NCI-H1092 (cell line): Measurements from ENCODE around the gene ARL5A.
"Not testable (repeated sequence)": the region's sequence is repeated elsewhere in the genome, so short reads cannot be mapped to it uniquely, and the experiment has no call there.

Experiments
- DNase-seq: peaks from one replicate; lab custom pipeline; 2025; lab: John Stamatoyannopoulos, UW

The ARL5A gene, protein sequence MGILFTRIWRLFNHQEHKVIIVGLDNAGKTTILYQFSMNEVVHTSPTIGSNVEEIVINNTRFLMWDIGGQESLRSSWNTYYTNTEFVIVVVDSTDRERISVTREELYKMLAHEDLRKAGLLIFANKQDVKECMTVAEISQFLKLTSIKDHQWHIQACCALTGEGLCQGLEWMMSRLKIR

DNA sequence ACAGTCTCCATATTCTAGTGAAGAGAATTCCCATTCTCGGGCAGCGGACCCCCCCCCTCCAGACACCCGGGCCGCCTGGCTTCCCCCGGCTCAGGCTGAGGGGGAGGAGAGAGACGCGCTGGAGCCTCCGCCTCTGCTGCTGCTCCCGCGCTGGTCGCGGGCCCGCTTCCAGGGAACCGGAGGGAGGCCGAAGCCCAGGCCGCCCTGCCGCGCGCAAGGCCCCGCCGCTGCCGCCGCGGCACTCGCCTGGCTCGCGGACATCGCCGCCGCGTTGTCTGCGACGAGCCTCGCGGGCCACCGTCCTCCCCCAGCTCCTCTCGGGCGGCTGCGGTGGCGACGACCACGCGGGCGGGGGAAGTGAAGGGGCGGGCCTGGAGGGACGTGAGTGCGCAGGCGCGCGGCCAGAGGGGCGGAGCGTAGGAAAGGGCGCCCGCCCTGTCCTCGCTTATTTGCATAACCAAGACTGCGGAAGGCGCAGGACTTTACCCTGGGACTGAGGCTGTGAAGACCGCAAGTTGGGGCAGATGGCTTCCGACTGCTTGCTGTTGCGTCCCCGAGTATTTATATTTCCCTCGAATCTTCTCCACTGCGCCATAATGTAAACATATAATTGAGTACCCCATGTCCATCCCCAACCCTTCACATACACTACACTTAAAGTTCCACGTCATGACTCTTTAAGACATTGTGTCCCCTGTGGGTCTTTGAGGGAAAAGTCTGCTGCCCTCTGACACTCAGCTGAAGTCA lies at the start of gene ARL5A:
Gene ARL5A (minus strand): TSS at position 279 of the 747 bp plus-strand sequence. CDS start 245 bp downstream, at position 34.
- DNase-seq: peak; percentile 79

DNA sequence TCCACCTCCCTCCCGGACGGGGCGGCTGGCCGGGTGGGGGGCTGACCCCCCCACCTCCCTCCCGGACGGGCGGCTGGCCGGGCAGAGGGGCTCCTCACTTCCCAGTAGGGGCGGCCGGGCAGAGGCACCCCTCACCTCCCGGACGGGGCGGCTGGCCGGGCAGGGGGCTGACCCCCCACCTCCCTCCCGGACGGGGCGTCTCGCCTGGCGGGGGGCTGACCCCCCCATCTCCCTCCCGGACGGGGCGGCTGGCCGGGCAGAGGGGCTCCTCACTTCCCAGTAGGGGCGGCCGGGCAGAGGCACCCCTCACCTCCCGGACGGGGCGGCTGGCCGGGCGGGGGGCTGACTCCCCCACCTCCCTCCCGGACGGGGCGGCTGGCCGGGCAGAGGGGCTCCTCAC lies 47.4 kb upstream of the ARL5A start:
- not testable (repeated sequence) for DNase-seq

DNA sequence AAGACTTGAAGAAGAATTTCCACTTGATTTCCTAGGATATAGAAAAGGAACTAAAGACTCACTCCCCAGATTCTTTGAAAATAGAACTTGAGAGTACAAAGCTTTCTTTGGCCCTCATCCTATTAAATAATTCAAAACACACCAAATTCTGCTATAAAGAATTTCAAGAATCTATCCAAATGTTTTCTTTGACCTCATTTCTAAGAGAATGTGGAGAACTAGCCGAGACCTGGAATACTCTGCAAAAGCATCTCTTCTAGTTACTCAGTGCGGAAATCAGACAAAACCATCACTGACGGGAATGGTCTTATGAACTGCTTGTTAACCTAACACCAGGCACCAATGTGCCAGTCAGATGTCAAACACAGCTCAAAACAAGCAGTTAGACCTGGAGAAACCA lies 44.2 kb upstream of the ARL5A start:
- no peak for DNase-seq

DNA sequence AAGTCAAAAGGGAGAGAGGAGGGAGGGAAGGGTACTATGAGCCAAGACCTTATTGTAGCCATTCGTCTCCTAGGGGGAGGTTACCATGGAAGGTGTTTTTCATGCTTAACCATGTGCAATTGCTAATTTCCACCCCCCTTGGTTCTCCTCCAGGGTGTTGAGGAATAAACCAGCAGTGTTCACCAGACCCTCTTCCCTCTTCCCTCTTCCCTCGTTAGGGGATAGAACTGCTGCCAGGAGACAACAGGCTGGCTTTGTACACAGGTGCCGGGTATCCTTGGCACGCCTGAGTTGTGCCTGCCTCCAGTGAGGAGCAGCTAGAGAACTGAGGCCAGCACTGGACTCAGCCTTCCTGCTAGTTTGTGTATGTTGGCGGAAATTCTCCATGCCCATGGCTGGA lies 41.1 kb upstream of the ARL5A start:
- no peak for DNase-seq

DNA sequence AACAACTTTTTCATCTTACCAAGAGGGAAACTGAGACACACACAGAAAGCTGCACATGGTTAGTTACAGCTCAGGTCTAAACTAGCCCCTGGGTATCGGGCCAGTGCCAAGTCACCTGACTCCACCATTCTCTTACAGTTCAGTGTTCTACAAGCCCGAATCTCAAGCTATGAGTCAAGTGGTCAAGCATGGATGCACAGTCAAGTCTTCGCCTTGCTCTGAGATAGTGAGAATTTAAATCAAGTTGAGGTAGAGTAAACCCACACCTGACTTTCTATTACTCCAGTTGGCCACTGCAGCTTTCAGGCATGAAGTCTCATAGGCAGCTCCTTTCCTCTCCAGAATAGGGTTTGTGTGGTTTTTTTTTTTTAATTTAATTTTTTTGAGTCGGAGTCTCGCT lies 34.5 kb upstream of the ARL5A start:
- no peak for DNase-seq

DNA sequence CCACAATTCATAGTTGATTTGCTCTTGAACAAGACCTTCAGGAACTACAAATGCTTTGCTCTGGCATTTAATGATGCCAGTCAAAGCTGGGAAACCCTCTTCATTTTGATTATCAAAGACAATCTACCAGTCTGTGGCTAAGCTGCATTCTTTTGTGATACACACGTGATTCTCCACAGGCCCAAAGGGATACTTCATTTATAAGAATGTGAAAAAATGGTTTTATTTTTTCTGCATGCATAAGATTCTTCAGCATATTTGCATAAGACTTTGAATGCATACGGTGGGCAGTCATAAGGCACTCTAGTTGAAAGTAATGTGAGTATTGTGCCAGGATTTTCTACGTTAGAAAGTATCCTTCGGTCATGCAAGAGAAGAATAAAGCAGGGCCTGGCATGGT lies 33.0 kb upstream of the ARL5A start:
- no peak for DNase-seq

DNA sequence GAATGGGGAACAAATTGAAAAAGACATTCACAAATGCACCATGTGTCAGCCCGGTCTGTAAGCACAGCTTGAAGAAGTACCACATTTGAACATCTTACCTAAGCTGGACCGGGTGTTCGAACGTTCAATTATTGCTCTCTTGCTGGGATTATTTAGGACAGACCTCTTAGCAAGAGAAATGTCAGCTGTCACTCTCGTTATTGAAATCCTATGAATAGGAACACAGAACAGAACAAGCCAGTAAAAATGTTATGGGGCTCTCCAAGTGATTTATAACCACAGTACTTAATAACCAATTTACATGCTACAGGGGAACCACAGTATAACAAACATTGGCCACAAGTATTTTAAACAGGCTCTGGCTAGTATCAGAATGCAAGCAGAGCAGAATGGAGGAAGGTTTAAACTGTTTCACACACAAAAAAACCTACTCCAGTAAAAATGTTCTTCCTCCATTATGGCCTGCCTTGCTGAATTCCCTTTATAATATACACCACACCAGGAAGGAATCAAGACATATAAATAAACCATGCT lies 32.5 kb upstream of the ARL5A start:
- DNase-seq: no peak

DNA sequence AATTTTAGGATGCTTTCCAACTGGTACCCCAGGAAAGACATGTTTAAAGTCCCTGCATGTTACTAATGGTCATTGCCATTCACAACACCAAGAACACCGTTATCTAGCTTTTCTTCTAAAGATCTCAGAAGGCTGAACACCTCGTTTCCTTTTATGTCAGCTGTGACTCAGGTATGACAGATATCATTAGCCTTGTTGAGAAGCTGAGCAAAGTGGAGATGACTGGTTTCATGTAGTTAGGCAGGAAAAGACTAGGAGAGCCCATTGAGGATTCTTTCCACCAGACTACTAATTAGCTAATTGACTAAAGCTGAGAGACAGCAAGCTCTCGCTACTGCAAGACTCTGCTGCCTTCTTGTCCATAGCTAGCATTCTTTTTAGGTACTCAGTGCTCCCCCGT lies 32.0 kb upstream of the ARL5A start:
- DNase-seq: no peak

DNA sequence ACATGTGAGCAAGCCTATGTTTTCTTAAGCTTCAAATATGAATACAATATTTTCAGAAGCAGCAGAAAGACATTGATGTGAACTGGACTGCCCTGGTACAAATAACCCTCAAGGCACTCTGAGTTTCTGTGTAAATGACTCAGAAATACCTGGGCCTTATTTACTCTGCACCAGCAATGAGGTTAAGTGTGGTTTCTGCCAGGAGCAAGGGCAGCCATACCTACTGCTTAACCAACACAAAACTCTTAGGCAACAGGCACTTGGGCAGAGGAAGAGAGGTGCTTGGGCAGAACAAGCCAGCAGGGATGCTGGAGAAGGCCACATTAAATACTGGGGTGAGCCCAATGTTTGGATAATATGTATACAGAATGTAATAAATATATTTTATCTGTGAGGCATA lies 29.4 kb upstream of the ARL5A start:
- no peak for DNase-seq

DNA sequence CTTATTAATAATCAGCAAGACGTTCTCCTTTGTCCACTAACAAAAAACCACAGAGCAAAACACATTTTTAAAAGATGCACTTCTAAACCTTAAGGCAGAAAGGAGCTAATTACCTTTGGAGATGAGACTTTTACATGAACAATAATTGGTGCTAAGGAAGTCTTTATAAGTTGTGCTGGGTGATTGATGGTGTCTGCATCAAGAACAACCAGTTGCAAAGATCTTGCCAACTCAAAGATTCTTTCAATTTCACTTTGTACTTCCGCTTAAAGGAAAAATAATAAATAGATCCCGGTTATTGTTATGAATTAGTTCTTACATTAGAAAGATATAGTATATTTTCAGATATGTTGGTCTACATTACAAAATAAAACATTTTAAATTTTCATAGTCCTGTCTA lies 26.9 kb upstream of the ARL5A start:
- no peak for DNase-seq

DNA sequence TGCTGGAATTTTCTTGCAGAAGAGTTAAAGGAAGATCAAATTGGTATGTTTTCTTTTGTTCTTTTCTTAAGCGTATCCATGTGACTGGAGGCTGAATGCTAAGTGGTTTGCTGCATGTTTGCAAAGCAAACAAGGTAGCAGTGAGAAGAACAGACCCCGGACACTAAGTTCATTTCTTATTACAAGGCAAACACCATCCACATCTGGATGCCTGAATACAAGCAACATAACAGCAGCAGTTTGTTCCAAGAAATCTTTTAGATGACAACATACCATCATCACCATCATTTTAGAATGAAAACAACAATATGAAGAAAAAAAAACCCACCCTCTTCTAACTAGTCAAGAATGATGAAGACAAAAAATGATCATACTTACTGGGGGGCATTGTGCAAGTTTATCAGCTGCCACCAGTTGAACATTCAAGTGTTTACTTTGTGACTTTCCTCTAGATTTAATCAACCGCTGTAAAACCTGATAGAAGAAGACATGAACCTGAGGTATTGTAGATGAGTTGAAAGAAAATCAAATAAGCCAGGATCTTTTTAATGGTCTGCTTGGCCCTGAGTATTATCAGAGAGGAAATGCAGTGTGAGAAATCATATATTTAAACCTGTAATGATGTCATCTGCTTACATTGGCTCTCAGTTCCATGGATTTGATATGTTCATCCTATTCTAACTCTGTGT lies 25.0 kb upstream of the ARL5A start:
- no peak for DNase-seq

DNA sequence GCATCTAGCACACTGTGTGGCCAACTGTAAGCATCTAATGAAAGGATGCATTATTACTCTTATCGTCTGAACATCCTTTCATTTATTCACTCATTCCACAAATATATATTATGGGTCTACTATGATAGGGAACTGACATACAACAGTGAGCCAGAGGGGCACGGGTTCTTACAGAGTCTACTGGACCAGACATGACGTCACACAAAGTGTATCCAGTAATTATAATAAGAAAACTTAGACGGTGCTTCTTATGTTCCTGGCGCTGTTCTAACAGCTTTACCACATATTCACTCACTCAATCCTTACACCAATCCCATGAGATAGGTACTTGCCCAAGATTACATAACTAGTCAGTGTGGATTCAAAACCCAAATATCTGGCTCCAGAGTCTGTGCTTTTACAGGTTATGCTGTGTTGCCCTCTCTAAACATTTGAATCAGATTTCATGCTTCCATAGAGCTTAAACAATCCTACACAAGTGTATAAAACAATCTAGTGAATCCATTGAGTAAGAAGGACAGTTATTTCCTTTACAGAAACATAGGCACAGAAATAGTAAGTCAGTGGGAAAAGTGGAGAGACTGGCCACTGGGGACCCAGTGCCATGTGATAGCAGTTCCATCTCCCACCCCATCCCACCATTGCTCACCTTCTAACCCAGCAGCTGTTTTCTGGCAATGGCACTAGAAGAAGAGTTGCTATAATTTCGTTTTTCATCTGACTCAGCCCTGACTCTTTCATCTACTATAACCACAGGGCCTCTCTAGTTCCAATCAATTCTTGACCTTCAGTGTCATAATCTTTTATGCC lies 24.2 kb upstream of the ARL5A start:
- no peak for DNase-seq

DNA sequence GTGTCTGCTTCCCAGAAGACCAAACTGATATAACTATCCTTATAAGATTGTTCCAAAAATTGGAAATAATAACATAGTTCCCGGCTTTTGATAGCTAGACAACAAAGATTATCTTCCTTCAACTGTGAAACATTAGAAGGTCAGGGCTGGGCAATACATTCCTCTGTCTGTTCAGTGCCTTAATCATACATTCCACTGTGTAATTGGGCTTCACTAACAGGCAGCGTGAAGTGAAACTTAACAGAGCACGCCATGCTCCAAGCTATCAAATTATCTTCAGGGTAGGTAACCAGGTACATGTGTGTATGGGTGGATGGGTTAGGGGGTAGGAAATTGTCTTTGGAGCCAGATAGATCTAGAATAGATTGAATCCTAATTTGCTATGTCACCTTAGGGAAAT lies 23.5 kb upstream of the ARL5A start:
- no peak for DNase-seq

DNA sequence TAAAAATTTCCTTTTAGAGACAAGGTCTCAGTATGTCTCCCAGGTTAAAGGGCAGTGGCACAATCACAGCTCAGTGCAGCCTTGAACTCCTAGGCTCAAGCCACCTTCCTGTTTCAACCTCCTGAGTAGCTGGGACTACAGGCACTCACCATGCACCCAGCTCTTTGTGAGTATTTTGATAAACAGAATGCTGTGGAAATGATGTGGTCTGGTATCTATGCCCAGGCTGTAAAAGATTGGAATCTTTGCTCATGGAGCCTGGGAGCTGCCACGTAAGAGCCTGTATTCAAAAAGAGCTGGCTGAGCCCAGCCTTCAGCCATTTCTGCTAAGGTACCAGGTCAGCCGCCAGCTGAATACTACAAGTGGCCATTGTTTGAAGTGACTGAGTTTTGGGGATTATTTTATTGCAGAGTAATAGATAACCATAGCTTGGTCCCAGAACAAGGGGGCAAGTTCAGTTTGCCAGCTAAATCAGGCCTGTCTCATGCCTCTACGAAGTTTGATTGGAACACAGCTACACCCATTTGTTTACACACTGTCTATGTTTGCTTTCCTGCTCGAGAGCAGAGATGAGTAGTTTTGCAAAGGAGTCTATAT lies 21.3 kb upstream of the ARL5A start:
- DNase-seq: peak; percentile 7

DNA sequence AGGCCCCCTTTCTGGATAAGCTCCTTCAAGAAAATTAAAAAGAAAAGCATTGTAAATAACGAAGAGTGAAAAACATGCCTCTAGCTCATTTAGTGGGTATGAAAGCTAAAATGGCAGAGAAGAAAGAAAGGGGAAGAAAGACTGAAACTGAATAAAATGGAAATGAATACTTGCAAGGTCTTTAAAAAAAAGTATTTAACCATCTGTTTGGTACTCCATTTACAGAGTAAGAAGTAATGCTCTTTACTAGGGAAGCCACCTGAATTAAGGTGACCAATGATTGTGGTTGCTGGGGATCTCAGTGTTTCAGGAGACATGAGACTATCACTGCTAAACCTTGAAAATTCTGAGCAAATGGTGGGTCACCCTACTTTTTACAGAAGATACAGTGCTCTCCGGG lies 17.7 kb upstream of the ARL5A start:
- no peak for DNase-seq

DNA sequence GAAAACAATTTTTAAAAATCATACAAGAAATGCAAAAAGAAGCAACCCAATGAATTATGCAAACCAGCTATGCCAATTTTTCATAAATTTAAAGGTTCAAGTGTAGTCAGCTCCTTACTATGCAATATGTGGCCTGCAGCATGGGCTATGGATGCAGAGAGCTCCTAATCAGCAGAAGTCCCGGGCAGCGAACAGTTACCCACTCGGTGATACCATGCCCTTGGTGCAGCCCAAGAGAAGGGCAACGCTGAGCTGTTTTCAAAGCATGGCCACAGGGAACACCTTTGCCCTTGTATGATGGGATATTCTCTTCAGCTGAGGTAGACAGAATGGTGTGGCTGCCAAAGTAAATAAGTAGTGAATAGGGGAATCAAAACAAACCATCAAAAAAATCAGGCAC lies 17.3 kb upstream of the ARL5A start:
- no peak for DNase-seq

DNA sequence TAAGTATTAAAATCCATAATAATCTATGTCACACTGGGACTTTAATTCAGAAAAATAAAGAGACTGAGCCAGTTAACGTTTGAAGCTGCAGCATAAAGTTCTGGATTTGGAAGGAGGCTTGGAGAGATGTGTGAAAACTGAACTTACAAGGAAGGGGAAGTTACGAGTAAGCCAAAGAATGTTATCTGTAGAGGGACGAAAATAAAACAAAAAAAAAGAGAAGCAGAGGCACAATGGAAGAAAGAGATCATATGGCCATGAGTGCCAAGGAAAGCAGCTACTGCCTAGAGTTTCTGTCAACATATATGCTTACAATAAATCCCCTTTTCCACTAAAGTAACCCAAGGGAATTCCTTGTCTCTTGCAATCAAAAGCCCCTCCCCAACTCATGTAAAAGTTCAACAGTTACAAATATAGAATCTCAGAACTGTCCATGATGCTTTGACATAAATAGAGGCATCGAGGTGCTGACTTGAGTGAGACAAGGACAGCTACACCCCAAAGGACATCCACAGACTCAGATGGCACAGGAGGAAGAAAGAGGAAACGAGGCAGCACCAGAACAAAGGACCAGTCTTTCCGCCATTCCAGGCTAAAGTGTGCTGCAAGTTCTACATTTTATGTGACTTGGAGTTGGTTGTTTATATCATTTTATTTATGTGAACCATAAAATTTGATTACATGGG lies 16.1 kb upstream of the ARL5A start:
- DNase-seq: no peak

DNA sequence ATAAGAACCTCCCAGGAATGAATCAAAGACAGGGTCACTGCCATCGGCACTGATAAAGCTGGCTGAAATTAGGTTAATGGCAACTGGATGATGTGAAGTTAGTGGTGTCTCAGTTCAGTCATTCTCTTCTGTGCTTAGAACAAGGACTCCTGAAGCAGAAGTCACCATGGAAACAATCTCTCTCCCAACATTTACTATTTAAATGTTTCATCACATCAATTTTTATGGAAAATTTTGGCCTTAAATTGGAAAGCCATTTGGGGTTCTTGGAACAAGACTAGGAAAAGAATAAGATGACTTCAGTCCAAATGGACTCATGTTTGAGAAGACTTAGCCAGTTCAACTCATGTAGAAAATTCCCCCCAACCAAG lies 15.5 kb upstream of the ARL5A start:
- no peak for DNase-seq

DNA sequence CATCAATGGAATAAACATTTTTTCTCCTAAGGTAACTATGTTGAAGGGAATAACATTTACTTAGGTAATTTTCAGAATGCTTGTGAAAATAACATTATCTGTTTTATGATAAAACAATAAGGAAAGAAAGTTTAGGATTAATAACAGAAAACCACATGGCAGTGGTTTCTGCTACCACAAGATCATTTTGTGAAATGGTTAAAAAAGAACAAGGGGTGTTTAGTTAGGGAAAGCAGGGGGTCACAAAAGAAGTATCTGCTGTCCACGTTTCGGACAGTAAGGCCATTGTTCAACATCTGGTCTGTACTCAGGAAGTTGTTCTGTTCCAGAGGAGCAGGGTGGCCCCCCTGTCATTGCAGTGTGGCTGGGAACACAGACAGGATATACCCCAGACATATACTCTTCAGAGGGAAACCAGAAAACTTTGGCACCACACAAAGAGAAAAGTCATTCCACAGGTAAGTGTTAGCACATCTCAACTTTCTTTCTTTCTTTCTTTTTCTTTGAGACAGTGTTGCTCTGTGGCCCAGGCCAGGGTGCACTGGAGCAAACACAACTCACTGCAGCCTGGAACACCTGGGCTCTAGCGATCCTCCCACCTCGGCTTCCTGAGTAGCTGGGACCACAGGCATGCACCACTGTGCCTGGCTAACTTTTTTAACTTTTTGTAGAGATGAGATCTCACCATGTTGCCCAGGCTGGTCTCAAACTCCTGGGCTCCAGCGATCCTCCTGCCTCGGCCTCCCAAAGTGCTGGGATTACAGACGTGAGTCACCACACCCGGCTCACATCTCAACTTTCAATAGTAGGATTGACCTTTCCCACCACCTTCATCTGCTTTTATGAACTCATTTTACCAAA lies 14.8 kb upstream of the ARL5A start:
- DNase-seq: no peak

DNA sequence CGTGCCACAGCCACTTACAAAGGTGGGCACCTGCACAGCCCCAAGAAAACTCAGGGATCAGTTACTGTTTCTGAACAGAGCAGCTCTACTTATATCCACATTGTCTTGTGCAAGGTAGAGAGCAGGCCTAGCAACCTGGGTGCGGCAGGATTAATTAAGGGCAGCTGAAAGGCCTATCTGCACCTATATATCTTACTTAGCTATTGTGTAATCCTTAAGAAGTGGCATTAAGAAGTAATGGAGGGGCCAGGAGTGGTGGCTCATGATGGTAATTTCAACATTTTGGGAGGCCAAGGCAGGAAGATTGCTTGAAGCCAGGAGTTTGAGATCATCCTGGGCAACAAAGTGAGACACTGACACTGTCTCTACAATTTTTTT lies 12.8 kb upstream of the ARL5A start:
- DNase-seq: no peak
